SU-DHL-6 (cell line): ENCODE measurements around the gene HOXA11.

Source experiments
- CTCF ChIP-seq: fragments of 200-600 bp; sonication (generic); IDR thresholded peaks from one replicate; pipeline ENCODE4 v1.5.1; 2017; ENCODE audit warnings: antibody characterized with exemption, mild to moderate bottlenecking, low read length, moderate library complexity; ENCODE audit not compliant: insufficient read depth, poor library complexity, severe bottlenecking
- EZH2phosphoT487 ChIP-seq: fragments of 200-600 bp; sonication (generic), shearing (Covaris generic); conservative IDR thresholded peaks from 2 replicates; pipeline ENCODE4 v1.6.1; 2018; ENCODE audit warnings: mild to moderate bottlenecking, antibody characterized with exemption, low read length, moderate library complexity, mixed read lengths

GRCh38 chr7:27221201-27221797 is 36.3 kb upstream of the HOXA11 start:
- TF ChIP-seq CTCF (no peak), EZH2phosphoT487 (no peak)
